Amniotic epithelial cell (primary cell): ENCODE results near the gene BCL7B.
"Not testable (repeated sequence)": the region's sequence is repeated elsewhere in the genome, so short reads cannot be mapped to it uniquely, and the experiment has no call there.

Experiments used
- DNase-seq: peaks from one replicate; pipeline ENCODE4 v3.0.0-alpha.2; 2010; ENCODE audit warnings: low read depth

The BCL7B gene

DNA sequence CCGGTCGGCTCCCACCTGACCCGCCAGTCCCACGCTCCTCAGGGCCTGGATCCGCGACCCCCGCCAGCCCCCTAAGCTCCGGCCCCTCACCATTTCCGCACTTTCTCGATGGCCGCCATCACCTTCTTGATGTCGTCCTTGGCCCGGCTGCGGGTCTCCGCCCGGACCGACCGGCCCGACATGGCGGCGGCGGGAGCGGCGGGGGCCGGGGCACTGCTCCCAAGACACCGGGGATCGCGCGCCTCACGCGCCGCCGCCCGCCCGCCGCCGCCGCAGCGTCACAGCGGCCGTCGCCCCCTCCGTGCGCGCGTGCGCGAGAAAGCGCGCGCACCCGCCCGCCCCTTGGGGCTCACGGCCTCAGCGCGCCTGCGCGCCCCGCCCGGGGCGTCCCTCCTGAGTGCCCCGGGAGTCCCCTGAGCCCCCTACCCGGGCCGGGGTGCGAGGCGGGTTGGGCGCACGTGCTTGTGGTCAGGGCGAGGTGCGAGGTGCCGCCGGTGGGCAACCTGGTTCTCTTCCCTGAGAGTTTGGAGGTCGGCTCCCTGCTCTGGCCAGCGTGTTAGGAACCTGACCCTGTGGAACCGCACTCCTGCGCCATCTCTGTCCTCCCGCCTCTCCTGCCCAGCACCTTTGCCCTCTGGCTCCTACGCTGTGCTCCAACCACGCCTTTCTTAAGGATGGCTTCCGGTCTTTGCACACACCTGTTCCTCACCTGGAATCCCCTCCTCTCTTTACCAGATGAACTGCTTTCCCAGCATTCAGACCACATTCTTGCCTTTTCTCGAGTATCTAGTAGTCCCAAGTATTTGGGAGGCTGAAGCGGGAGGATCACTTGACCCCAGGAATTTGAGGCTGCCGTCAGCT is at the start of gene BCL7B:
BCL7B (minus strand) TSS at position 294 of the 861 bp plus-strand sequence; CDS start at position 182, 112 bp downstream.
- DNase-seq, result peak; percentile 31

DNA sequence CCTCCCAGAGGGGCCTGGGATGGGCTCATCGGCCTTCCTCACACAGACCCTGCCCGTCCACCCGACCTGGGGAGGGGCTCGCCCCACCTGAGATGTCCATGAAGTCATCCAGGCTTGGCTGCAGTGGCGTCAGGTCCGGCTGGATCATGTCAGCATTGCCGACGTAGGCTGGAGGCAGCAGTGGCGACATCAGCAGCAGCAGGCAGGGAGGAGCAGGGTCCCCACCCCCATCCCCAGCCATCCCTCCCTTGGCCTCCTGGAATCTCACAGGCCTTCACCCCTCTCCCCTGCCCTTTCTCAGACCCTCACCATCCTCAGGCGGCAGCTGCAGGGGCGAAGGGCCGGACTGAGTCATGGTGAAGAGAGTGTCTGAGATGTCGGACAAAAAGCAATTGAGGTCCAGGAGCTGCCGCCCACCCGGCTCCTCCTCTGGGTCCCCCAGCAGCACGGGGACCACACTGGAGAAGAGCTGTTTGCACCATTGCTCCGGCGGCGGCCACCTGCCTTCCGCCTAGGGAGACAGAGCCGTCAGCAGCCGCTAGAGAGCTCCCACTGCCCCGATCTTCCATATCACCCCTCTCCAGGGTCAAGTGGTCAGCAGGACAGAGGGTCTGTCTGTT is 48.2 kb upstream of the BCL7B start:
- no peak for DNase-seq

DNA sequence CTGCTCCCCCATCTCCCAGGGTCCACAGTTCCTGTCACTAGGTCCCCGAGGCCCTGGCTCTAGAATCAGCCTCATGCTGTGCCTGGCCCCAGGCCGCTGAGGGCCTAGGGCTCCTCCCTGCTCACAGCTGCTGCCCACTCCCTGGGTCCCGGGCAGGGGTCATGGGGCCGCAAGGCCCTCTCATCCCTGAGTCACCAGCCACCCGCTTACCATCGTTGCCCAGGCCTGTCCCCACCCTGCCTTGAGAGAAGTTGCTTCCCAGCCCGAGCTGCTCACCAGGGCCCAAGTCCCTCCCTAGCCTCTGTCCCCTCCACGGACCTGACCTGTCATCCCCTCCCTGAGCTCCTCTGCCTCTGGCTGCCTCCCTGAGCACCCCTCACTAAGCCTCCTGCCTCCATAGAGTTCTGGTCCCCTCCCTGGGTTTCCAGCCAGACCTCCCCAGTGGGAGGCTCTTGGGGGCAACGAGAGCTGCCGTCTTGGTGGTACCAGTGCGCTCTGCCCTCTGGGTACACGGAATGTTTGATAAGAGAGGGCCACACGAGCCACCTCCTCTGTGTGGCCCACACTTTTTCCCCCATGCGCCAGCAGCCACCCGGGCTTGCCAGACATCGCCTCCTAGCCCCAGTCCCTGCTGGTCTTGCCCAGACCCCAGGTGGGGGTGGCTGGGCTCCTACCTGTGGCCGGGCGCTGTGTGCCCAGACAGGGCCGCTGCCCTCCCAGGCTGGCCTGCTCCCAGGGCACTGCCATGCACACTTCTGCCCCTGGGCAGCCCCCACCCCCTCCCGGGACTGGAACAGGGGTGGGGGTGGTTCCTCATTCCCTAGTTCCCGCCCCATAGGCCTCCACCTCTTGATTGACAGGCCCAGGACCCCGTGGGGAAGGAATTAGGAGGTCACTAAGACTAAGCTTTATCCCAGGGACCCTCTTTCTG is 45.5 kb upstream of the BCL7B start:
- DNase-seq, result no peak

DNA sequence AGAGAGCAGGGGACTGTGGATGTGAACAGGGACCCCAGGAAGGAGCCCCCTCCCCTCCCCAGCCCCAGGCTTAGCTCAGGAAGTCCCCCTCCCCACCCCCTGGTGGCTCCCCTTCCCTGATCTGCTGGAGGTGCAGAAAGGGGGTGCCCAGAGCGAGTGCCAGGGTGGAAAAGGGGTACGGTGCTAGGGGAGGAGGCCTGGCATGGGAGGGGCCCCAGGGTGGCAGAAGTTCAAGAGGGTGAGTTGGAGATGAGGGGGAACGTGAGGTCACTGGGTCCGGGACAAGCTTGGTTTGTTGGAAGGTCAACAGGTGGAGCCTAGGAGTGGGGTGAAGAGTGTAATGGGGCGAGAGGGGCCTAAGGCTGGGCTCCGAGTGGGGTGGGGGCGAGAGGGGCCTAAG is 42.4 kb upstream of the BCL7B start:
- DNase-seq, result no peak

DNA sequence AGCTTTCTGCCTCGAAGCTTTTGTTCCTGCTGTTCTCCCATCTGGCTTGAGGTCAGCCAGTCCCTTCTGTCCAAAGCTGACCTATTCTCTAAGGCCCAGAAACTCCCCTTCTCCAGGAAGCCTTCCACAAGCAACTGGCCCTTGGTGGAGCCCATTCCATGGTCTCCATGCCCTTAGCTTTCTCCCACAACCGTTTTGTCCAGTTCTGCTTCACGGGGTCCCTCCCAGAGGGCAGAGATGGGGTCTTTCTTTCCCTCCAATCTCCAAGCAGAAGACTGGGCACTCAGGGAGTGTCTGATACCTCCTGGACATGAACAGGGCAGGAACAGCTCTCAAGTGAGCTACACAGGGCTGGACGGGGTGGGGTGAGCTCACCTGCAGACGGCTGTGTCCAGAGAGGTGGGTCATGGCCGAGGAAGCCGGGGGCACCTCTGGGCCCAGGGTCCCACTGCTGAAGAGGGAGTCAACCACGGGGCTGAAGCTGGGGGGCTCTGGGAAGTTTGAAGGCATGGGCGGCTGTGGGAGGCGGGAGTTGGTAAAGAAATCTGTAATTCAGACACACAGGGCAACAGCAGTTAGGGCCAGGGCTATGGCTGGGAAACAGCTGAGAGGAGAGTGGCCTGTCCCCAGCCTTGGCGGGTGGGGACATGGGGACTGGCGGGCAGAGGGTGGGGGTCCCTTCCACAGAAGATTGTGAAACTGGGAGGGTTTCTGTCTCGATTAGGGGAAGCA is 41.8 kb upstream of the BCL7B start:
- DNase-seq, result no peak

DNA sequence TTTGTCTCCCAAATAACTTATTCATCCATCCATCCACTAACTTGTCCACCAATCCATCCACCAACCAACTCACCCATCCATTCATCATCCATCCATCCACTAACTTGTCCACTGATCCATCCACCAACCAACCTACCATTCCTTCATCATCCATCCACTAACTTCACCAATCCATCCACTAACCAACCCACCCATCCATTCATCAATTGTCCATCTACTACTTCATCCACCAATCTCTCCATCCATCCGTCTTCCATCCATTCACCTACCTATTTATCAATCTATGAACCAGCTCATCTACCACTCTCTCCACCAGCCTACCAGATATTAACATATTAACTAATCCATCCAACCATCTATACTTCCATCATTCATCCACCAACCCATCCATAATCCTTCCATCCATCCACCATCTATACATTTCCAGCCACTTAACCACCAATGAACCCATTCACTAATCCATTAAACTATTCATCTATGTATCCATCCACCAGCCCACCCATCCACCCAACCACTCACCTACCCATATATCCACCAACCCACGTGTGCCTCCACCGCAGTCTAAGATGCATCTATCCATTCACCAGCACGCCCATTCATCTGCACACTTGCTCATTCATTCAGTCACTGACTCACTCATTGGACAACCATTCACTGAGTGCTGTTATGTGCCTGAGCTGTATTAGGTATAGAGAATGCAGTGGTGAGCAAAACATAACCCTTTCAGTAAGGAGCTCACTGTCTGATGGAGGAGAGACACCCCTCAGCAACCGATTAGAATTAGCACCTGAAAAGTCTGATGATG is 40.7 kb upstream of the BCL7B start:
- no peak for DNase-seq

DNA sequence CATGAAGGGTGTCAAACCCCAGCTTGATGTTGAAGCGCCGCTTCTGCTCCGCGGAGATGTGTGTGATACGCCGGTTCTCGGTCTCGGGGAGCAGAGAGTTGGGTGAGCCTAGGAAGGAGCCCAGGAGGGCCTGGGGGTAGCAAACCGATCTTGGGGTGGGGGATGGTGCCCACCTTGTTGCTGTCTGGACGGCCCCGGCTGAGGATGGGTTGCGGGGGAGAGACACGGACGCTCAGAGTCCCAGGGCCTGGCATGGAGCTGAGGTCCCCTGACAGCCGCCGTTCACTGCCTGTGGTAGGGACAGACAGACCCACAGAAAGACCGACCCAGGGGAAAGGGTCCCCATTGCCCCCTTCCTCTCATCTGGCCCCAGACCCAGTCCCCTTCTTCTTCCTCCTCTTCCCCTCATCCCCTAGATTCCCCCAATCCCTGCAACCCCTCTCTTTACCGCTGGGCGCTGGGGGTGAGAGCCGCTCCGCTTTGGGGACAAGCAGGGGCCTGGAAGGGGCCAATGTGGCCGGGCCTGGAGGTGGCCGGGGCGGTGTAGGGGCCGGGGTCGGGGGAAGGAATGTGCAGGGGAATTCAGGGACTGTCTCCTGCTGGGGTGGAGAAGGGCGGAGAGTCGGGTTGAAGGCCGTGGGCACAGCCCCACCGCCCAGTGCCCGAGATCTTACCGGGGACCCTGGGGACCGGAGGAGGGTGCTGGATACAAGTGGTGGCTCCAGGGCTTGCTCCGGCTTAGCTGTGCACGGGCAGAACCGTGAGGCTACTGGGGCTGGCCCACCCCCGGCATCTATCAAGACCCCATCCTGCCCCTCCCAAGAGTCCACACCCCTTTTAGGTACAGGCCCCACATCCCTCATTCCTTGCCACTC is 38.9 kb upstream of the BCL7B start:
- no peak for DNase-seq

DNA sequence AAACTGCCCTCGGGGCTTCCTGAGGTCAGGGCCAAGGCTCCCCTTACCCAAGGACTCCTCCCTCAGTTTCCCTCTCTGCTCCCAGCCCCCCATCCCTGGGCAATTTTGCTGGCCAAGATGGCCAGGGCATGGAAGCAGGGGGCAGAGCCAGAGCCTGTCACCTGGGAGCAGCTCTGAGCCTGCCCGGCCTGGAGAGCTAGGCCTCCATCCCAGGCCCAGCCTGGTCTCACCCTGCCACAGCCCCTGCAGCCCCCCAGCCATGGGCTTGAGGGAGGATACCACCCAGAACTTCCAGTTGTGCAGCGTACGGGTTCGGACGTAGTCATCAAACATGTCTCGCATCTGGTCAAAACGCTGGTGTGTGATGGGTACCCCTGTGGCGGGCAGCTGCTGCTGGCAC is 37.9 kb upstream of the BCL7B start:
- no peak for DNase-seq

DNA sequence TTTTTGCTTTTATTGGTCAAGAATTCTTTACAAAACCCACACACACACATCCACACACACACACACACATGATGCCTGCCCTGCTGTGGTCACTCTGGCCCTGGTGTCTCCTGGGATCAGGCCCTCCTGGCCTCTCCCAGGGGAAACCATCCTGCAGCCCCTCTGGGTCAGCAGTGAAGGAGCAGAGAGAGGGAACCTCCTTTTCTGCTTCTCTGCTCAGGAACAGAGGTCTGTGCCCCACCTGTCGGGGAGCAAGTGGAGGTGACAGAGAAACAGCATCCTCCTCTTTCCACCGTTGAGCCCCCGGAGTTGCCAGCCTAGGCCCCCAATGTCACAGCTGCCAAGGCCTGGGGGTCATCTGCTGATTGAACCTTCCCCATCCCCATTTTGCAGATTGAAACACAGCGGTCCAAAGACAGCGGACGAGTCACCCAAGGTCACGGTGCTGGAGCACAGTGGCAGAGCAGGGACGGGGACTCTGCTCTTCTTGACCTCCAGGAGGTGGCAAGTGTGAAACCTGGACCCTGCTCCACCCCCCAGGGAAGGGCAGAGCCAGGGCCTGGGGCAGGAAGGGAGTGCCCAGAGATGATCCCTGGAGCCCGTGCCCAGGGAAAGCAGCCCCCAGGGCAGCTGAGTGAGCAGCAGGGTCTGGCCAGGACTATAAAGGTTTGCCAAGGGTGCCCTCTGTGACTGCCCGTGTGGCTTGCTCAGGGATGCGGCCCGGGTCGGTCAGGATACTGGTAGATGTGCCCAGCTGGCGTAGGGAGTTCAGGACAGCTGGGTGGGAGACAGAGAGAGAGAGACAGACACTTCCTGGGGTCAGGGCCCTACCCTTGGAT is 35.9 kb upstream of the BCL7B start:
- no peak for DNase-seq

DNA sequence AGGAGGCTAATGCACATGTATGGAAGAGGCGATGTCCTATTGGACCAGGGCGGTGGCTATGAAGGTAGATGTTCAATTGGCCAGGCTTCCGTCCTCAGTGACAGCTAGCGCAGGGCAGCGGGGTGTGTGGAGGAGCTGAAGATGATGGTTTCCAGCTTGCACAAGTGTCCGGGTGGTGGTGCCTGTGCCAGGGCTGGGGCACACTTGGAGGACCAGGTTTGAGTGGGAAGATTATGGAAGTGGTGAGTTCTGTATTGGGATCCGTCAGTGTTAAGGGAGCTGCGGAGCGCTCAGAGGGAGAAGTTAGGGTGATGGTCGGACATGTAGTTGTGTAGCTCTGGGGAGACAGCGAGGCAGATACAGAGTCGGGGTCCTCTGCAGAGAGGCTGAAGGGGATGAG is 29.4 kb upstream of the BCL7B start:
- DNase-seq, result no peak

DNA sequence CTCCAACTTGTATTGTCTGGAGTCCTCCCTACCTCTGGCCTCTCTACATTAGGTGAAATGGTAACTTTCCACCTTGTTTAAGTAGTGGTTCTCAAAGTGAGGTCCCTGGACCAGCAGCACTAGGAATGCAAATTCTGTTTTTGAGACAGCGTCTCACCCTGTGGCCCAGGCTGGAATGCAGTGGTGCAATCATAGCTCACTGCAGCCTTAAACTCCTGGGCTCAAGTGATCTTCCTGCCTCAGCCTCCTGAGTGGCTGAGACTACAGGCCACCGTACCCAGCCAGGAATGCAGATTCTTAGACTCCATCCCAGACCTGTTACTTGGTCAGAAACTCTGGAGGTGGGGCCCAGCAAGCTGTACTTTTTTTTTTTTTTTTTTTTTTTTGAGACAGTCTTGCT is 27.7 kb upstream of the BCL7B start:
- peak; percentile 29 for DNase-seq

DNA sequence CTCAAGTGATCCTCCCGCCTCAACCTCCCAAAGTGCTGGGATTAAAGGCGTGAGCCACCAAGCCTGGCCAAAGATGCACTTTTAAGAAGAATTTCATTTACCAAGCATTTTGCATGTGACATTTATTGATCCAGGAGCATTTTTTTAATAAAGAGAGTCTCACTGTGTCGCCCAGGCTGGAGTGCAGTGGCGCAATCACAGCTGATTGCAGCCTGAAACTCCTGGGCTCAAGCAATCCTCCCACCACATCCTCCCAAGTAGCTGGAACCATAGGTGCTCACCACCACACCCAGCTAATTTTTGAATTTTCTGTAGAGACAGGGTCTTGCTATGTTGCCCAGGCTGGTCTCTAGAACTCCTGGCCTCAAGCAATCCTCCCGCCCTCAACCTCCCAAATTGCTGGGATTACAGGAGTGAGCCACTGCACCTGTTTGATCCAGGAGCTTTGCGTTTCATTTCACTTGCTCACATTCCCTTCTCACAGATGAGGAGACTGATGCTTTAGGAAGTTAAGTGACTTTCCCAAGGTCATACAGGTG is 25.2 kb upstream of the BCL7B start:
- DNase-seq, result no peak

DNA sequence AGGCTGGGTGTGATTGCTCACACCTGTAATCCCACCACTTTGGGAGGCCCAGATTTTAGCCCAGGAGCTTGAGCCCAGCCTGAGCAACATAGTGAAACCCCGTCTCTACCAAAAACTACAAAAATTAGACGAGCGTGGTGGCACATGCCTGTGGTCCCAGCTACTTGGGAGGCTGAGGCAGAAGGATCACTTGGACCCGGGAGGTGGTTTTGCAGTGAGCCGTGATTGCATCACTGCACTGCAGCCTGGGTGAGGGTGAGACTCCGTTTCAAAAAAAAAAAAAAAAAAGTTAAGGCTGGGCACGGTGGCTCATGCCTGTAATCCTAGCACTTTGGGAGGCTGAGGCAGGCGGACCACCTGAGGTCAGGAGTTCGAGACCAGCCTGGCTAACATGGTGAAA is 23.5 kb upstream of the BCL7B start:
- not testable (repeated sequence) for DNase-seq

DNA sequence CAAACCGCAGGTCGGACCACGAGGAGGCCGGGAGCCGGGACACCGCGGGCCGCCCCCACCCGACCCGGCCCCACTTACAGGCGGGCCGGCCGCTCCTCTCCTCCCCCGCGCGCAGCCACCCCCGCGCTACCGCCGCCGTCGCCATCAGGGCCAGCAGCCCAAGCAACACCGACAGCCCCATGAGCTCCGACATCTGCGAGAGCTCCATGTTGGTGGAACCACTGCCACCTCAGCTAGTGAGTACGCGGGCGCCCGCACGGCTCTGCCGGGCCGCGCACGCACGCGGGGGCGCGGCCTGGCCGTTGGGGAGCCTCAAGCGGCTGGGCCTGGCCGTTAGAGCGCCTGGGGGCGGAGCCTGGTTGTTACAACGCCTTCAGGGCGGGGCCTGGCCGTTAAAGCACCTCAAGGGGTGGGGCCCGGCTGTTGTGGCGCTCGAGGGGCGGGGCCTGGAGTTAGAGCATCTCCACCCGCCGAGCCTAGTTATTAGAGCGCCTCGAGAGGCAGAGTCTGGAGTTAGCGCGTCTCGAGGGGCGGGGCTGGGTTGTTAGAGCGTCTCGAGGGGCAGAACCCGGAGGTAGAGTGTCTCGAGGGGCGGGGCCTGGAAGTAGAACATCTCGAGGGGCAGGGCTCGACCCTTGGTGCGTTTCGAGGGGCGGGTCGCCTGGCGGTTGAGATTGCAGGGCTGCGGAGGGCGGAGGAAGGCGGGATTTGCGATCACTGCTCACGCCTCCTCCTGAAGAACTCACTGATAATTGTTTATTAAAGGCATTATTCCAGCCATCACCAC is 21.0 kb upstream of the BCL7B start, which contains the start of gene TBL2:
TBL2 (minus strand) TSS at position 238 of the 787 bp plus-strand sequence; CDS start at position 208, 30 bp downstream.
- peak; percentile 96 for DNase-seq

DNA sequence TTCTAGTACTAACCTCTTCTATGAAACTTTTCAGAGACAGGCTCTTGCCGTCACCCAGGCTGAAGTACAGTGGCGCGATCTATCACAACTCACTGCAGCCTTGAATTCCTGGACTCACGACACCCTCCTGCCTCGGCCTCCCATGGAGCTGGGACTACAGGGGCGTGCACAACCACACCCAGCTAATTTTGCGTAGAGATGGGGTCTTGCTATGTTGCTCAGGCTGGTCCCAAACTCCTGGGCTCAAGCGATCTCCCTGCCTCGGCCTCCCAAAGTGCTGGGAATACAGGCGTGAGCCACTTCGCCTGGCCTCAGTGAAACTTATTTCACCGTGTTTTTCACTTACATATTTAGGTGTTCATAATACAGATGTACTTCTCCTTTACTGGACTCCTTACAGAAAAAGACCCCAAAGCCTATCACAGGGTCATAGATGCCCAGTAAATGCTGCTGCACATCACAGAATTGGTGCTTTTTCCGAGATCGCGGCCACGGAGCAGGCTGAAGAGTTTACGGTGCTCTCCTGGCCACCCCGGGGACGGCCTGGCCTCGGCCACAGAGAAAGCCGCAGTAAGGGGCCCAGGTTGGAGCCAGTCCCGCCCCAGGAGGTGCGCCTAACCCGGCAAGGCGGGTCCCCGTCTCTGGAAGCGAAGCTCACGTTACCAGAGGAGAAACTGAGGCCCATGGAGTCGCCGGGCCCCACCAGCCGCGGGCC is 20.3 kb upstream of the BCL7B start:
- DNase-seq, result no peak

DNA sequence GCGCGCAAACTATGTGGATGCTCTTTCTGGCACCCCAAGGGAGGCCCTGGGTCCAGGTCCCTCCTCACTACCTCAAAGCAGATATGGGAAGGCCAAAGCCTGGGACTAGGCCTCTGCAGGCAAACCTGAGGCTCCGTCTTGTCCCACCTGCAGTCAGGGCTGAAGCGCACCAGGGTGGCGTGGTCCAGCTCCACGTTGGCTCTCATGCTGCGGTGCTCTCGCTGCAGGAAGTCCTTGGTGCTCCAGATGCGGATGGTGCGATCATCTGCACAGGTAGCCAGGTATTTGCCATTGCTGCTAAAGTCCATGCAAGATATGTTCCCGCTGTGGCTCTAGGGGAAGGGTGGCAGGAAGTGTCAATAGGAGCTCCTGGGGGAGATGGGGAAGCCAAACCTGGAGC is 16.3 kb upstream of the BCL7B start:
- DNase-seq, result no peak

DNA sequence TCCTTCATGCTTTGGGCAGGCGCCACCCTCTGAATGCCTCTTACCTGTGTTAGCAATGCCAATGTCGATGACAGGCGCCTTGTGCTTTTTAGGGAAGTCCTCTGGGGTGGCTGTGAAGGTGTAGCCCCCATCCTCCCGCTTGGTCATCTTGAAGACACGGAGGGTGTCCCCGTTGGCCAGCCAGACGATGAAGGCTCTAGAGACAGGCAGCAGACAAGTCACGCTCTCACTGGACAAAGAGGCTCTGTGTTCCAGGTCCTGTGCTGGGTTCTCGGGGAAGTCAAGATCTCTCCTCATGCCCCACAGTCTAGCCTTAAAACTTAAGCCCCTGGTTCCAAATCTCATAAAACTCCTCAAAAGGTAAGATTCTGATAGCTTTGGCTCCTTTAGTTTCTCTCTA is 15.8 kb upstream of the BCL7B start:
- no peak for DNase-seq
